Activated naive CD4-positive, alpha-beta T cell (primary cell): ENCODE results near the gene TBX15.
"Not testable (repeated sequence)": the region's sequence is repeated elsewhere in the genome, so short reads cannot be mapped to it uniquely, and the experiment has no call there.

Experiments used
- DNase-seq, 4 experiments: peaks; one replicate each; lab custom pipeline; 2025; lab: John Stamatoyannopoulos, UW

TBX15 gene

DNA sequence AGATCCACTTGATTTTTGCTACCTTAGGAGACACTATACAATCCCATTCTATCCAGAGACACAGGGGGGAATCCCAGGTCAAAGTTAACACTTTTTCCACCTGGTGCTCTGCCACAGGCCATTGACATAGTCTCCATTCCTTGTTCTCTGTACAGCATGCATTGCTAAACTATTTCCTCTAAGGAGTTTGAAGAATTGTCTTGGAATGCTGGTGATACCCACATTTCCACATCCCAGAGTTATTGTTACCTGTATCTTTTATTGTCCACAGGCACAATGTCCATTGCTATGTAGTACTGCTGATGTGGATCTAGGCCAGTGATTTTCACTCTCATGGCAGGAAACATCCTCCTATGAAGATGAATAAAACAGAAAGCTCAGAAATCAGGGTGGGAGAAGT, 61.9 kb downstream of the TBX15 start:
- no peak for DNase-seq

DNA sequence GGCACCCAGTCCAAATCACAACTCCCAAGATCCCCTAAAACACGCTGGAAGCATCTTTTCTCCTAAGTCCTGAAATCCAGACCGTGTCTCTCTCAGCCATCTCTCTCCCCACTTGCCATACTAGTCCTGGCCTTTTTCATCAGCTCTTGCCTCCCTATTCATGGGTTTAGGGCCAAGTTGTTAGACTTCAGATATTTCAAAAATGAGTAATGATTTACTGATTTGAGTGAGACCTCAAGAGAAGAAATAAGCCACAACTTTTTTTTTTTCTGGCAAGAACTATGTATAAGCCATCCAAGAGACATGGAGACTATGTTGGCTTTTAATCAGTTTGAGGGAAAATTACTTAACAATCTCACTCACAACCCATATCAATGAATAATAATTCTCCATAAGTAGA, 62.5 kb downstream of the TBX15 start:
- DNase-seq, result no peak

GRCh38 chr1:118923319-118923718, 64.8 kb downstream of the TBX15 start:
- DNase-seq, result no peak

DNA sequence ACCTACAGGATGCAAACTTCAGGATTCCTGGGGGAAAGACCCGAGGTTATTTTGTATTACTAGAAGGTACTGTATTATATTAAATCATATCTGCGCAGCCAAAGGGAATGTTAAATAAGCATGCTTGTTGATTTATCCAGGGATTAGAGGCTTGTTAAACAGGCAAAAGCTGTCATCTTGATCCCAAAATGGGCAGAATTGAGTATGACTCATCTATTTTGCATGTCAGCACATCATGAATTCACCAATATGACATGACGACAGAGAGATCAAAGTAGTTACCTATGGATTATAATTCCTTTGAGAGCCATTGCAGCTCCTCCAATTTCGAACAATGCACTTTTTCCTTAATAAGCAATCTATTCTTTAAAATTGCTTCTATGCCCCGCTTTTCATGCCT, 66.1 kb downstream of the TBX15 start:
- DNase-seq, result no peak

DNA sequence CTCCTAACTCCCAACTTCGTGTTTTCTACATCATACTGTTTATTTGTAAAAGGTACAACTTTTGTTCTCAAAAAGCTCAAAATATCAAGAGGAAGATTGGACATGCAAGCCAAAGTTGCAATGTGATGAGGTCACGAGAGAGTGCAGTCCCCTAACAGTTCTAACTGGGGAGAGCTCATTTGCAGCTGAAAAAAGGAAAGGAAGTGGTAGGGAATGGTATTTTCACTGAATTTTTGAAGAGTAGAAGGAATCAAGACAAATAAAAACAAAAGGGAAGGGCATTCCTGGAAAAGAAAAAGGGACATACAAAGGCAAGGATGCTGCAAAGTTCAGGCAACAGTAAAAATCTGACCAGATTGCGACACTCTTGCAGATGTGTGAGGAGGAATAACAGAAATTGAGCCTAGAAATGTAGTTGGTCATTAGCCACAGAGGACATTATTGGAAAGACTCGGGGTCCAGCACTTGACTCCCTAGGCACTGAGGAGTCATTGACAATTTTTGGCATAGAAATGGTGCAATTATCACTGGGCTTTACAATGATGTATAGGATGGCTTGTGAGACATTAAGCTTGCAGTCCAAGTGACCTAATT, 67.9 kb downstream of the TBX15 start:
- DNase-seq, result no peak

DNA sequence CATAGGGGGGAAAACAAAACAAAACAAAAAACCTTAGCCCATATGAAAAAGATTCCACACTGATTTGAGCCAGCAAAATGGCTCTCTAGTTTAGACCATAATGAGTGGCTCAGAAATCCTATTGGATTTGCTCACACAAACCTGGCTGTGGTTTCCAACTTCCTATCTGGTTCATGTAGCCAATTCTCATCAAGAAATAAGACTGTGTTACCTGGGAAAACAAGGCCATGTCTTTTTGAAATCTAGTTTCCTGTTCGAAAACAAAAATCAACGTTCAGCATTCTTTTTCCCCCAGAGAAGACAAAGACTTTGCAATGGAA, 69.2 kb downstream of the TBX15 start:
- no peak for DNase-seq

DNA sequence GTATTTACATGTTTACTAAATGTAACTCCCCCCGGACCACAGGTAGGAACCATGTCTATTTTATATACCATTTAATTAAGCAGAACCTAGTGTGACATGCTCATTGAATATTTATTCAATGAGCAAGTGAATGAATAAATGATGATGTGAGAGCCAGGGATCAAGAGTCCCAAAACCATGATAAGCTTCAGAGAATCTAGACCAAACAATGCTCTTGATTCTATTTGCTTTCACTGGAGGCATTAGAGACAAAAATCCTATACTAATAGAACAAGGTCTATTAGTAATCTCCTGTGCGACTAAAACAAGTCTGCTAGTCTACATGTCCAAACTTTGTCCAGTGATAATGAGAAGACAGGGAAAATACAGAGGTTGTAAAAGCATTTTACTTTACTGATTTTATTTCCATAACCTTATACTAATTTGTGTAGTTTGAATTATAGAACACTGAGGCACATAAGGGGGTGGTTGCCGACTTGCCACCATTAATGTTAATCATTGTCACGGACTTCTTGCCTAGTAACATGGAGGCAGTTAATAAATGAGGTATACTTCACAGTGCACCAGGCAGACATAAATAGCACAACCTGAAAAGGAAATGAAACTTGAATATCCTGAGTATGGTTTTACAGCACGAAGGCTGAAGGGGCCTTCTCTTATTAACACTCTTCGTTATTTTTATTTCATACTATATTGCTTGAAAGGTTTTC, 69.8 kb downstream of the TBX15 start:
- DNase-seq, result no peak

DNA sequence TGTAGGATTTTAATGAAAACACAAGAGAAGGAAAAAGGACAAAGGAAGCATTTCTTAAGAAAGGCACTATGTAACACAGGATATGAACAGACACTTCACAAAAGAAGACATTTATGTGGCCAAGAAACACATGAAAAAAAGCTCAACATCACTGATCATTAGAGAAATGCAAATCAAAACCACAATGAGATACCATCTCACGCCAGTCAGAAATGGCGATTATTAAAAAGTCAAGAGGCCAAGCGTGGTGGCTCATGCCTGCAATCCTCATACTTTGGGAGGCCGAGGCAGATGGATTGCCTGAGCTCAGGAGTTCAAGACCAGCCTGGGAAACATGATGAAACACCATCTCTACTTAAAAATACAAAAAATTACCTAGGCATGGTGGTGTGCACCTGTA, 71.8 kb downstream of the TBX15 start:
- DNase-seq, result not testable (repeated sequence)

- no peak for DNase-seq
These were observed 73.6 kb downstream of the TBX15 start for GRCh38 chr1:118914379-118915161.

GRCh38 chr1:118913818-118914217, 74.3 kb downstream of the TBX15 start:
- no peak for DNase-seq

GRCh38 chr1:118912574-118912973, 75.6 kb downstream of the TBX15 start:
- no peak for DNase-seq

- DNase-seq, result no peak
These were observed 76.6 kb downstream of the TBX15 start for GRCh38 chr1:118911571-118911970.

DNA sequence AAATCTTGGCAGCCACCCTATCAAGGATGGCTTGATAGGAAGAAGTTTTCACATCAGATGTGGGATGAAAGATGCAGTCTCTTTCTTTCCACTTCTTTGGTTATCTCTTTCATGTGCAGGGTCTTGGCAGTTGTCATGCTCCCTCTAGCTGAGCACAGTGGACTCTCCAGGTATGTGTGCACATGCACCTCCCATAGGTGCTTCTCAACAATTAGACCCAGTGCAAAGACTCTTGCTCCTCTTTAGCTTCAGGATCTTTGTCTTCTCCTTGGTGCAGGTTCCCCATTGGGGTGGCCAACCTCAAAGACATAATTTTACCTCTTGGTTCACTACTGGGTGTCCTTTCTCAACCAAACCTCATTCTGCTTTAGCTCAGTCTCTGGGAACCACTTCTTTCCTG, 80.7 kb downstream of the TBX15 start:
- no peak for DNase-seq

DNA sequence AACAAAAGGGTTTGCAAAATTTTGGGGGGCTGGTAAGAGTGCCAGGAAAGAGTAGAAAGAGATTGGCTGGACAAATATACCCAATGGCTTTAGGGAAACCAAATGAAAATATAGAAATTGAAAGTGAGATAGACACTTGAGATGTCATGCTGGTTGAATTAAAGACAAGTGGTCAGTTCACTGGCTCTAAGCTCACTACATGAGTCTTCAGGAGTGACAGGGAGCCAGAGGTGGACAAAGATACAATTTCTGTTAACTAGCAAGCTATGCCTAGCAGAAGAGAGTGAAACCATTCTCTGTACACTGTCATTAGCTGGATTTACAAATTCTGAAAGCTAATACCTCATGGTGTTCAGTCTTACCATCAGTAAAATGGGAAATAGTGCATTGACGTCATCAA, 82.5 kb downstream of the TBX15 start:
- no peak for DNase-seq

- DNase-seq, result no peak
These were observed 82.9 kb downstream of the TBX15 start for GRCh38 chr1:118905196-118905595.

DNA sequence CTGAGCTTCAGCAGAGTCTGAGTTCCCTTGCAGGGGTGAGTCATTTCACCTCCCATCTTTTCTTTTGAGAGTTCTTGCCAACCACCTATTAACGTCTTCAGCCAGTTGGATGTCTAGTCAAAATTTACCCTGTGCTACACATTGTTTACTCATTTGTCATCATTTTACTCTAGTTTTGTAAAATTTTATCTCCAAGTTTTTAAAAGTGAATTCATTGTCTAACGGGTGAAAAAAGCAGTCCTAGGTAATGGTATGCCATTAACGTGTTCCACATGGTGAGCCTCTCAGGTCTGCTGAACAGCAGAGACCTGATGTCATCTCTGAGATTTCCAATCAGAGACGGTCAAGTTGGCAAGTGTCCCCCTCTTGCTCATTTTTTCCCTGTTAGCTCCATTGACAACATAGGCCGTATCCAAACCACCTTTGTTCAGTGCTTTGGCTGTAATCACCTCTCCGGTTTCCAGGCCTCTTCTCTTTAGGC, 85.4 kb downstream of the TBX15 start:
- DNase-seq, result no peak

- no peak for DNase-seq
These were observed 85.8 kb downstream of the TBX15 start for GRCh38 chr1:118902299-118902698.

GRCh38 chr1:118900643-118901440, 87.3 kb downstream of the TBX15 start:
- DNase-seq, result no peak

- DNase-seq, result no peak
These were observed 88.8 kb downstream of the TBX15 start for GRCh38 chr1:118899340-118899739.

DNA sequence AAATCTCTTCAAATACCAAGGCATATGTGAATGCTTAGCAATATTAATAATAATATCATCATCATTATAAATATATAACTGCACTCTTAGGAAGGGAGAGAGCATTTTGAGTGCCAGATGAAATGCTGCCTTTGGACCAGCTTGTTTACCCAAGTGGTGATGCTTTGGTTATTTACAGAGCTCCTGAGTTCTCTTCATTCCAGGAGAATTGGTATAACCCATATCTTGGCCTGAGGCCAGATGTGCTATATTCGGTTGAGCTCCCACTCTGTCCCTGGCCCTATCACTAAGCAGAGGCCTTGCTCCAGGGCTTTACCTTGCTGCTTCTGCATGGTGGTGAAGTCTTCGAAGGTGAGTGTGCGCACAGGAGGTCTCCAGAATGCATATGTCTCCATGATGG, 89.4 kb downstream of the TBX15 start:
- no peak for DNase-seq

DNA sequence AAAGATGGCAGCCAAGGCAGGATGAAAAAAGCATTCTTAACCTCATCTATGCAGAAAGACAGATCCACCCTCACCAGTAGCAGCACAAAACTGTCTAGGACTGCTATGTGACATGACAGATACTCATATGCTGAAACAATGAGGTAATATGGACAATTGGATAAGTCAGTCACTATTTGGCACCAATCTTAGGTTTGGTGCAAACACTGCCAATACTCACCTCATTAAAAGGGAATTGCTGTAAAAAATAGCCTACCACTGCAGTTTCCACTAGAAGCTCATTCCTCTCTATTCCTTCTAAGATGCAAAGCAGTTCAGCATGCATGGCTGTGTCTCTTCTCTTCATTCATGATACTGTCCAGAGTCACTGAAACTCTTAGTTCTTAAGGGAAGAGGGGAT, 91.7 kb downstream of the TBX15 start:
- DNase-seq, result no peak

DNA sequence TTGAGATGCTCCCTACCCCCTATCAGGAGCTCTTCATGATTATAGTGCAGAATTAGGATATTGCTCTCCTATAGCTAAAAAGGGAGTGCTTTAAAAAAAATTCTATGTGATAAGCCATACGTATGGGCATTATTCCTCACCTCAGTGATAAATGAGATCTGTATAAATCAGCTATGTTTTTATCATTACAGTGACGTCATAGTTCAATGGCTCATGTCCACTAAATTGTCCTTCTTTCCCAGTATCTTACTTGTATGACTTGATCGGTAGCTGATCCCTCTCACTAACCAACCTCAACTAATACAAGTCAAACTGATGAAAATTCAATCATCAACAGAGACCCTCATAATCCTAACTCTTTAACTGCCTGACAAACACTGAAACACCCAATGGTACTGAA, 93.3 kb downstream of the TBX15 start:
- no peak for DNase-seq
